SH-SY5Y (cell line): ENCODE data around the gene TMEM232.

Source experiments
- GATA2 ChIP-seq: IDR thresholded peaks from 2 replicates; pipeline ENCODE4 v1.6.1; 2011; ENCODE audit warnings: mild to moderate bottlenecking, low read depth, low read length
- GATA3 ChIP-seq: IDR thresholded peaks from 2 replicates; pipeline ENCODE4 v1.6.1; 2011; ENCODE audit warnings: low read depth, mild to moderate bottlenecking, low read length, moderate library complexity

TMEM232 gene

DNA sequence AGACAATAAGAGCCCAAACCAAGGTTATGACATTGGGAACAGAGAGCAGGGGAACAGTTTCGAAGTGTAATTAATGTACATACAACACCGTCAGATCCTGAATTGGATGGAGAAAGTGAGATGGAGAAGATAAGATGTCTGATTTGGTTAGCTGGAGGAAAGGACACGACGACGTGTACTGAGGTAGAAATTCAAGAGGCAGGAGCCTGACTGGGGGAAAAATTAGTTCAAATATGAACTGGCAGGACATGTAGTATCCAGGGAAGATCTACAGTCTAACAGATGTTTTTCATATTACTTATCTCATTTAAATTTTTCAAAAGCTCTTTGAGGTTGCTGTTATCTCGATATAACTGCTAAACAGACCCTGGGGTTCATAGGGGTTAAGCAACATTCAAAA, 114.7 kb downstream of the TMEM232 start:
- TF ChIP-seq GATA3 (peak; percentile 96), GATA2 (peak; percentile 98)

GRCh38 chr5:110594866-110595265, 131.6 kb downstream of the TMEM232 start:
- TF ChIP-seq GATA2 = no peak
- no peak for TF ChIP-seq GATA3

GRCh38 chr5:110590187-110590586, 136.3 kb downstream of the TMEM232 start:
- TF ChIP-seq GATA3 (no peak), GATA2 (no peak)

GRCh38 chr5:110588286-110588980, 138.0 kb downstream of the TMEM232 start:
- TF ChIP-seq GATA3 (no peak), GATA2 (no peak)

DNA sequence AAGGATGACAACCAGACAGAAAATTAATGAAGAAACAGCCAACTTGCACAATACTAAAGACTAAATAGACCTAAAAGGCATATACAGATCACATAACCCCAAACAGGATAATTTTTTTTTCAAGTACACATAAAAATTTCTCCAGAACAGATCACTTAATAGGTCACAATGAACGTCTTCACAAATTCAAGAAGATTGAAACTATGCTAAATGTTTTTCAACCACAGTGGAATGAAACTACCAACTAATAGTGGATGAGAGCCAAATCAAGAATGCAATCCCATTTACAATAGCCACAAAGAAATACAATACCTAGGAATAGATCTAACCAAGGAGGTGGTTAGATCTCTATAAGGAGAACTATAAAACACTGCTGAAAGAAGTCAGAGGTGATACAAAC, 145.8 kb downstream of the TMEM232 start:
- TF ChIP-seq GATA3 (no peak), GATA2 (no peak)

GRCh38 chr5:110572729-110573128, 153.7 kb downstream of the TMEM232 start:
- TF ChIP-seq GATA3 (no peak), GATA2 (no peak)

GRCh38 chr5:110562191-110562590, 164.3 kb downstream of the TMEM232 start:
- TF ChIP-seq GATA2 = no peak
- TF ChIP-seq GATA3 = no peak

DNA sequence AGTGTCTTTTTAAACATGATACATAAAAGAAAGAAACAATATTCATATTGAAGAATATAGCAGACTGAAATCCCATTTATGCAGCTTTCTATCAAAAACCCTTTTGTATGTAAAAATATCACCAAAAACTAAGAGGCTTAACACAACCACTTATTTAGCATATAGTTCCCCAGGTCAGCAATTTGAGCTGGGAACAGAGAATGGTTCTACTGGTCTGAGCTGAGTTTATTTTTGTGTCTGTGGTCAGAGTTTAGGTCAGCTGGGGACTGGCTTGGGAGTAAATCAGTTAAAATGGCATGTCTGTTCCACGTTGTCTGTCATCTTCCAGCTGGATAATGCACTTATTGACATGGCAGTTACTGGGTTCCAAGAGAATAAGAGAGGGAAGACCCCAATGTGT, 165.0 kb downstream of the TMEM232 start:
- TF ChIP-seq GATA3 = no peak
- no peak for TF ChIP-seq GATA2

GRCh38 chr5:110549301-110549700, 177.2 kb downstream of the TMEM232 start:
- TF ChIP-seq GATA3 (no peak), GATA2 (no peak)

GRCh38 chr5:110548171-110548570, 178.3 kb downstream of the TMEM232 start:
- no peak for TF ChIP-seq GATA2
- TF ChIP-seq GATA3 = no peak

DNA sequence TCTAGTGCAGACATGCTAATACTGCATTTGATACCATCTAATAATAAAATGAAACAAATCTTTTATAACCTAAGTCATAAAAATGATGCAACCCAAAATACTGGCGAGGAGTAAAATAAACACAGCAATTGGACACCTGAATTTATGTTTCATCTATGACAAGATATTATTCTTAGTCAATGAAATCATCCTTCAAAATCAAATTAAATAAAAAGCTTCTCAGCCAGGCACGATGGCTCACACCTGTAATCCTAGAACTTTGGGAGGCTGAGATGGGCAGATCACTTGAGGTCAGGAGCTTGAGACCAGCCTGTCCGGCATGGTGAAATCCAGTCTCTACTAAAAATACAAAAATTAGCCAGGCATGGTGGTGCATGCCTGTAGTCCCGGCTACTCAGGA, 179.0 kb downstream of the TMEM232 start:
- TF ChIP-seq GATA3 (no peak), GATA2 (no peak)

GRCh38 chr5:110545716-110546115, 180.8 kb downstream of the TMEM232 start:
- no peak for TF ChIP-seq GATA3
- TF ChIP-seq GATA2 = no peak

DNA sequence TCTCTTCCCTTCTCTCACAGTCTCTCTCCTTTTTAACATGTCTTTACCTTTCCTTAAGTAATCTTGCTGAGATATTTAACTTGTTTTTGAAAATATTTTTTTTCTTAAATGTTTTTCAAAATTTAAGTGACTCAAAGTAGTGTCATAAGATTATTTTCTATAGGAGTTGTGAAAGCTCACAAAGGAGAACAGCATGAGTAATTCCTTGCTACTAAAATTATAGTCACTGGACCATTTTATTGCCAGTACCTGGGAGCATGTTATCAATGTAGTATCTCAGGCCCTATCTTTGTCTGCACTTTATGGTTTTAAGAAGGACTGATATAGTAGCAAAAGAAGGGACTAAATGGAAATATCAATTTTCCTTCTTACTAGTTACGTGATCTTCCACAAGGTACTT, 181.9 kb downstream of the TMEM232 start:
- no peak for TF ChIP-seq GATA3
- TF ChIP-seq GATA2 = no peak

- no peak for TF ChIP-seq GATA2
- no peak for TF ChIP-seq GATA3
Observed at GRCh38 chr5:110542949-110543348, 183.5 kb downstream of the TMEM232 start.
